ENCODE data around the gene ZCCHC8.
"Not testable (repeated sequence)": the region's sequence is repeated elsewhere in the genome, so short reads cannot be mapped to it uniquely, and the experiment has no call there.

Gene ZCCHC8

DNA sequence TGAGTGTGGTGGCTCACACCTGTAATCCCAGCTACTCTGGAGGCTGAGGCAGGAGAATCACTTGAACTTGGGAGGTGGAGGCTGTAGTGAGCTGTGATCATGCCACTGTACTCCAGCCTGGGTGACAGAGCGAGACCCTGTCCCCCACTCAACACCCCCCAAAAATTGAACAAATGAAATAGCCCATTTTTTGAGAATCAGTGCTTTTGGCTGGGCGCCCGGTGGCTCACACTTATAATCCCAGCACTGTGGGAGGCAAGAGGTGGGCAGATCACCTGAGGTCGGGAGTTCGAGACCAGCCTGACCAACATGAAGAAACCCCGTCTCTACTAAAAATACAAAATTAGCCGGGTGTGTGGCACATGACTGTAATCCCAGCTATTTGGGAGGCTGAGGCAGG lies 30.2 kb downstream of the ZCCHC8 start:
- DNase-seq, result peak; percentile 50

DNA sequence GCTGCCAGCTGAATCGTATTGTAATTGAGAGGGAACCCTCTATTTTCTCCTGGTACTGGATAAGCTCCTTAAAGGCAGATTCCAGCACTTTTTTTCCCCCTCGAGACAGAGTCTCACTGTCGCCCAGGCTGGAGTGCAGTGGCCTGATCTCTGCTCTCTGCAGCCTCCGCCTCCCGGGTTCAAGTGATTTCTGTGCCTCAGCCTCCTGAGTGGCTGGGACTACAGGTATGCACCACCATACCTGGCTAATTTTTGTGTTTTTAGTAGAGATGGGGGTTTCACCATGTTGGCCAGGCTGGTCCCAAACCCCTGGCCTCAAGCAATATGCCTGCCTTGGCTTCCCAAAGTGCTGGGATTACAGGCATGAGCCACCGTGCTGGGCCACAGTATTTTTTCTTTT lies 30.9 kb downstream of the ZCCHC8 start:
- DNase-seq, result peak; percentile 48

DNA sequence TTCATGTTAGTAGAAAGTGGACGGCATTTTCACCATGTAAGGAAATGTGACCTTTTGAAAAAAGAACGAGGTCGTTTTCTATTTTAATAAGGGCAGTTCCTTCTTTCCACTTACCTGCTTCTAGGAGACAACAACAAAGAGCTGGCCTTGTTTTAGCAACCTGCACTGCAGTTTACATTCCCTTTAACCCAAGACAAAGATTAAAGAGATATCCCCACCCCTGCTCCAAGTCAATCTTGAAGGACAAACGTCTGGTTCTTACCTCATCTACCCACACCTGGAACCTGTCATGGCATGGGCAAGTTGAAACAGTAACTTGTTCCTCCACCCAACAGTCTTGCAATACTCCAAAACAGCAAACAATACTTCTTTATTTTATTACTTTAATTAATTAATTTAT lies 32.7 kb downstream of the ZCCHC8 start:
- peak; percentile 30 for DNase-seq

GRCh38 chr12:122464317-122465042 lies 36.3 kb downstream of the ZCCHC8 start:
- not testable (repeated sequence) for DNase-seq

DNA sequence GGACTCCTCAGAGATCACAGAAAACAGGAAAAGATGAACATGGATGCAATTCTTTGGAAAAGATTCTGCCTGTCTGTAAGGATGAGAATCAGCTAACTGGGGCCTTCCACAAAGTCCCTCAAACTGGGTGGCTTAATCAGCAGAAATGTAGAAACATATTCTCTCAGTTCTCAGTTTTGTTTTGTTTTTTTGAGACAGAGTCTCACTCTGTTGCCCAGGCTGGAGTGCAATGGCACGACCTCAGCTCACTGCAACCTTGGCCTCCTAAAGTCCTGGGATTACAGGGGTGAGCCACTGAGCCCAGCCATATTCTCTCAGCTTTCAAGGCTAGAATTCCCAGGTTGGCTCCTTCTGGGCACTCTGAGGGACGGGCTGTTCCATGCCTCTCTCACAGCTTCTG lies 40.1 kb downstream of the ZCCHC8 start:
- no peak for DNase-seq

GRCh38 chr12:122460061-122460460 lies 40.7 kb downstream of the ZCCHC8 start:
- DNase-seq, result no peak

DNA sequence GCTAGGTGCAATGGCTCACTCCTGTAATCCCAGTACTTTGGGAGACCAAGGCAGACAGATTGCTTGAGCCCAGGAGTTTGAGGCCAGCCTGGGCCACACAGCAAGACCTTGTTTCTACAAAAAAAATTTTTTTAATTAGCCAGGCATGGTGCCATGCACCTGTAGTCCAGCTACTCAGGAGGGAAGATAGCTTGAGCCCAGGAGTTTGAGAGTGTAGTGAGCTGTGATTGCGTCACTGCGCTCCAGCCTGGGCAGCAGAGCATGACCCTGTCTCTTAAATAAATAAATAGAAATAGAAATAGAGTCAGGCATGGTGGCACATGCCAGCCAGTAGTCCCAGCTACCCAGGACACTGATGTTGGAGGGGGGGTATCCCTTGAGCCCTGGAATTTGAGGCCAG lies 41.5 kb downstream of the ZCCHC8 start:
- no peak for DNase-seq

- DNase-seq, result no peak
These were observed 42.4 kb downstream of the ZCCHC8 start for GRCh38 chr12:122458105-122459035.

DNA sequence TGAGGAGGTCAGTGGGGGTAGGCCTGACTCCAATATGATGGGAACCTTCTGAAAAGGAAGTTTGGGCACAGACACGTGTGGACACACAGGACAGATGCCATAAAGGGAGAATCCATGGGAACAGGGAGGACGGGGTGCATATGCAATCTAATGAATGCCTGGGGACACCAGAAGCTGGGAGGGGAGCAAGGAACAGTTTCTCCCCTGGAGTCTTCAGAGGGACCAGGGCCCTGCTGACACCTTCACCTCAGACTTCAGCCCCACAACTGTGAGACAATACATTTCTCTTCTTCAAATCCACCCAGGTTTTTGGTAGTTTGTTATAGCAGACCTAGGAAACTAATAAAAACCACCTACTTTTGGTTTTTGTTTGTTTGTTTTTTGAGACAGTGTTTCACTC lies 43.1 kb downstream of the ZCCHC8 start:
- DNase-seq, result no peak

- DNase-seq, result no peak
These were observed 46.0 kb downstream of the ZCCHC8 start for GRCh38 chr12:122454739-122455138.

DNA sequence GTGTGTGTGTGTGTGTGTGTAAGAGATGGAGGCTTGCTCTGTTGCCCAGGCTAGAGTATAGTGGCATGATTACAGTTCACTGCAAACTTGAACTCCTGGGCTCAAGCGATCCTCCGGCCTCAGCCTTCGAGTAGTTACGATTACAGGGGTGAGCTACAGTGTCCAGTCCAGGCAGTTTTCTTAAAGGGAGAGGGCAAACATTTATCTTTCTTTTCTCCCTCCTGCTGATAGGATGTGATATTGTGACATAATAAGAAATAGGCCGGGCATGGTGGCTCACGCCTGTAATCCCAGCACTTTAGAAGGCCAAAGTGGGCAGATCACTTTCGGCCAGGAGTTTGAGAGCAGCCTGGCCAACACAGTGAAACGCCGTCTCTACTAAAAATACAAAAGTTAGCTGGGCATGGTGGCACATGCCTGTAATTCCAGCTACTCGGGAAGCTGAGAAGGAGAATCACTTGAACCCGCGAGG lies 46.4 kb downstream of the ZCCHC8 start:
- no peak for DNase-seq

- peak; percentile 62 for DNase-seq
These were observed 47.9 kb downstream of the ZCCHC8 start for GRCh38 chr12:122452701-122453285.

DNA sequence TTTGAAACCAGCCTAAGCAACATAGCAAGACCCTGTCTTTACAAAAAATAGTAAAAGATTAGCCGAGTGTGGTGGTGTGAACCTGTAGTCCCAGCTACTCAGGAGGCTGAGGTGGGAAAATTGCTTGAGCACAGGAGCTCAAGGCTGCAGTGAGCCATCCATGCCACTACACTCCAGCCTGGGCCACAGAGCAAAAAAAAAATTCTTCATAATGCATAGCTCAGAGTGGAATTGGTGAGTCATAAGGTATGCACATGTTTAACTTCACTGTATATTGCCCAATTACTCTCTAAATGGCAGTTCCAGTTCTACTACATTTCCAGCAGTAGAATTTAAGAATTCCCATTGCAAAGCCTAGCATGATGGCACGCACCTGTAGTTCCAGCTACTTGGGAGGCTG lies 51.4 kb downstream of the ZCCHC8 start:
- DNase-seq, result no peak

DNA sequence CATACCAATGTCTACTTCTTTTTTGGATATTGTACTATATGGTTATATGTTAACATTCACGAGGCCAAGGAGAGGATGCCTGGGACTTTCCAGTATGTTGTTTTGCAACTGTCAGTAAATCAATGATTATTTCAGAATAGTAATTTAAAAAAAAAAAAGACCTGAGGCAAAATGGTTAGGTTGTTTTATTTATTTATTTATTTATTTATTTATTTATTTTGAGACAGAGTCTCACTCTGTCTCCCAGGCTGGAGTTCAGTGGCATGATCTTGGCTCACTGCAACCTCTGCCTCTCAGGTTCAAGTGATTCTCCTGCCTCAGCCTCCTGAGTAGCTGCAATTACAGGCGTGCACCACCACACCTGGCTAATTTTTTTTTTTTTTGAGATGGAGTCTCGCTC lies 52.9 kb downstream of the ZCCHC8 start:
- DNase-seq, result not testable (repeated sequence)

- DNase-seq, result not testable (repeated sequence)
These were observed 54.3 kb downstream of the ZCCHC8 start for GRCh38 chr12:122446390-122446789.

DNA sequence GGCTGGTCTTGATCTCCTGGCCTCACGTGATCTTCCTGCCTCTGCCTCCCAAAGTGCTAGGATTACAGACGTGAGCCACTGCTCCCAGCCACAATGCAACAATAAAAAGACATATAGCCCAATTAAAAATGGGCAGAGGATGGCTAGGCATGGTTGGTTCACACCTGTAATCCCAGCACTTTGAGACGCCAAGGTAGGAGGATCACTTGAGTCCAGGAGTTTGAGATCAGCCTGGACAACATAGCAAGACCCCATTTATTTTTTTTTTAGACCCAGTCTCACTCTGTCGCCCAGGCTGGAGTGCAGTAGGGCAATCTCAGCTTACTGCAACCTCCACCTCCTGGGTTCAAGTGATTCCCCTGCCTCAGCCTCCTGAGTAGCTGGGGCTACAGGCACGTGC lies 56.7 kb downstream of the ZCCHC8 start:
- not testable (repeated sequence) for DNase-seq

DNA sequence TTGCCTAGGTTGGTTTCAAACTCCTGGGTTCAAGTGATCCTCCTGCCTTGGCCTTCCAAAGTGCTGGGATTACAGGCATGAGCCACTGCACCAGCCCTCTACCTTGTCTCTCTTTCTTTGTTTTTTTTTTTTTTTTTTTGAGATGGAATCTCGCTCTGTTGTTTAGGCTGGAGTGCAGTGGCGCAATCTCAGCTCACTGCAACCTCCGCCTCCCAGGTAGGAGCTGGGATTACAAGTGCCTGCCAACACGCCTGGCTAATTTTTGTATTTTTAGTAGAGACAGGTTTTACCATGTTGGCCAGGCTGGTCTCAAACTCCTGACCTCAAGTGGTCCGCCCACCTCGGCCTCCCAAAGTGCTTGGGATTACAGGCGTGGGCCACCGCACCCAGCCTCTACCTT lies 61.9 kb downstream of the ZCCHC8 start:
- not testable (repeated sequence) for DNase-seq

DNA sequence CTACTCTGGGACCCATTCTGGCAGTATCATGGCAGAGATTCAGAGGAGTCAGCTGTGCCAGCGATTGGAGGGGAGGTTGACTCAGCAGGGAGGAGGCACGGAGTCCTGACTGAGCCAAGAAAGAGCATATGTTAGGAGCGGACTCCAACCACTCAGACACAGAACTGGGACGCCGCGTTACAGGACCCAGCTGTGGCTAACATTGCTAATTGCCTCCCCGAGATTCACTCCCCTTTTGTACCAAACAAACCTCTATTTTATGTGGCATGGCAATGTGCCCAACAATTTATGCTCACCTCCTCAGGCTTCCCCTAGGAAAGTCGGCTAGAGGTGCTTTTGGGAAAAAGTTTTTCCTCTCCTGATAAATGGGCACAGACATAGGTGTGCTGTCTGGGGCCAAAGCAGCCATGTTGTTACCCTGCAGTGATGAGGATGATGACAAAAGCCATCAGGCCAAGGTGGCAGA lies 63.0 kb downstream of the ZCCHC8 start:
- no peak for DNase-seq

- no peak for DNase-seq
These were observed 65.5 kb downstream of the ZCCHC8 start for GRCh38 chr12:122435186-122435585.

- DNase-seq, result not testable (repeated sequence)
These were observed 71.7 kb downstream of the ZCCHC8 start for GRCh38 chr12:122429043-122429442.

GRCh38 chr12:122427403-122427802 lies 73.3 kb downstream of the ZCCHC8 start:
- no peak for DNase-seq

- peak; percentile 62 for DNase-seq
These were observed 77.2 kb downstream of the ZCCHC8 start for GRCh38 chr12:122423258-122424165.
